ENCODE results near the gene CHST3. TPM values are rescaled to one million over a fixed set of nuclear protein-coding genes. Genes with fewer than 3 reads are reported as not detected.

The CHST3 gene
- polyA plus RNA-seq, 1 donor from 2014 or later: 4.1 TPM

DNA sequence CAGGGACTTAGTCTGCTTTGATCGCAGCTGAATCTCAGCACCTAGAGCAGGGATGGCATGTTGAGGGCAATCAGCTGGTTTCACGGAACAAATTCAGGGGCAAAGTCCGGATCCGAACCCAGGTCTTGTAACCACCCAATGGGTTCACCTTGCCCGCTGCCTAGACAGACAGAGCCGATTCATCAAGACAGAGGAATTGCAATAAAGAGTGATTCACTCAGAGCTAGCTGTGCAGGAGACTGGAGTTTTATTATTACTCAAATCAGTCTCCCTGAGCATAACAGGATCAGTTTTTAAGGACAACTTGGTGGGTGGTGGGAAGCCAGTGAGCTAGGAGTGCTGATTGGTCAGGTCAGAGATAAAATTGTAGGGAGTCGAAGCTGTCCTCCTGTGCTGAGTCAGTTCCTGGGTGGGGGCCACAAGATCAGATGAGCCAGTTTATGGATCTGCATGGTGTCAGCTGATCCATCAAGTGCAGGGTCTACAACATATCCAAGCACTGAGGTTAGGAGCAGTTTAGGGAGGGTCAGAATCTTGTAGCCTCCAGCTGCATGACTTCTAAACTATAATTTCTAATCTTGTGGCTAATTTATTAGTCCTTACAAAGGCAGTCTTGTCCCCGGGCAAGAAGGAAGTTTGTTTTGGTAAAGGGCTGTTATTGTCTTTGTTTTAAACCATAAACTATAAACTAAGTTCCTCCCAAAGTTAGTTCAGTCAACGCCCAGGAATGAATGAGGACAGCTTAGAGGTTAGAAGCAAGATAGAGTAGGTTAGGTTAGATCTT lies 43.5 kb upstream of the CHST3 start:
- no peaks in the 10 kb centered on the region for H3F3A ChIP-seq (ENCODE audit: insufficient read depth, low read length, poor library complexity, severe bottlenecking)

DNA sequence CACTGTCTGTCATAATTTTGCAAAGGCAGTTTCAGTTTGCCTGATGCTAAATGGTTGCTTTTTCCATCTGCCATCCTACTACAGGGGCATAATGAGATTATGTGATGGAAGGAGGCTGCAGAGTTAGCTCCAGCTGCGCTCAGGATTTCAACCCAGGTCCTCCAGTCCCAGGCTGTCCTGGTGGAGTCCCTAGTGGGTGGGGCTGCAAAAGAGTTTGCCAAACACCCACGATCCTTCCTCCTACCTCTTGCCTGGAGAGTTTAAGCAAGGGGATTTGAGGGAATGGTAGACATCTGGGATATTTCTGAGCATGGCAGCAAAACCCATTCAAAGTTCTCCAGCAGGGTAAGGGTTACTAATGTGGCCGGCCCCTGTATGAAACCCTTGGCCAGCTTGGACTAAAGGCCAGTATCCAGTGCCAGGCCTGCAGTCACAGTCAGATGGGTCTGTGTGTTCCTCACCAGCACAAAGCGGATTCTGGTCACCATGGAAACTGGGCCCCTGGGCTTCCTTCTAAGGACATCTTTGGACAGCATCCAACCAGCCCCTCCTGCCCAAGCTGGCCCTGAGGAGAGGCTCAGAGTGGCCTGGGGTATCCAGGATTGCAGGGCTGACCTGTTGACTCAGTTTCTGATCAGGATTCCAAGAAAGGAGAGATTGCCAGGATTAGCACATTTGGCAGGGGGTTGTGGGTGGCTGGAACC lies 42.7 kb upstream of the CHST3 start:
- Histone ChIP-seq H3K9me2 (ENCODE audit: insufficient read depth, low read length) (no peaks in the 10 kb centered on the region), H3K9me3 (ENCODE audit: low read length) (no peaks in the 10 kb centered on the region), H4K20me1 (ENCODE audit: insufficient read depth) (no peaks in the 10 kb centered on the region), H3K9ac (ENCODE audit: low read length) (no peak overlapping the region), H3K79me2 (replicated peaks; ENCODE audit: insufficient read depth, low read length) (no peaks in the 10 kb centered on the region), H3K27me3 (ENCODE audit: insufficient read depth, low read depth, low read length) (no peaks in the 10 kb centered on the region), H3K36me3 (ENCODE audit: insufficient read depth, low read length) (no peaks in the 10 kb centered on the region), H3K4me2 (ENCODE audit: low read length) (no peak overlapping the region), H3K27ac (ENCODE audit: low read length) (no peak overlapping the region), H2AFZ (ENCODE audit: low read depth, low read length) (no peak overlapping the region), H3K4me3 (ENCODE audit: low read length) (no peak overlapping the region), H3F3A (ENCODE audit: insufficient read depth, low read length, poor library complexity, severe bottlenecking) (no peaks in the 10 kb centered on the region)
- TF ChIP-seq, protein P1, sequence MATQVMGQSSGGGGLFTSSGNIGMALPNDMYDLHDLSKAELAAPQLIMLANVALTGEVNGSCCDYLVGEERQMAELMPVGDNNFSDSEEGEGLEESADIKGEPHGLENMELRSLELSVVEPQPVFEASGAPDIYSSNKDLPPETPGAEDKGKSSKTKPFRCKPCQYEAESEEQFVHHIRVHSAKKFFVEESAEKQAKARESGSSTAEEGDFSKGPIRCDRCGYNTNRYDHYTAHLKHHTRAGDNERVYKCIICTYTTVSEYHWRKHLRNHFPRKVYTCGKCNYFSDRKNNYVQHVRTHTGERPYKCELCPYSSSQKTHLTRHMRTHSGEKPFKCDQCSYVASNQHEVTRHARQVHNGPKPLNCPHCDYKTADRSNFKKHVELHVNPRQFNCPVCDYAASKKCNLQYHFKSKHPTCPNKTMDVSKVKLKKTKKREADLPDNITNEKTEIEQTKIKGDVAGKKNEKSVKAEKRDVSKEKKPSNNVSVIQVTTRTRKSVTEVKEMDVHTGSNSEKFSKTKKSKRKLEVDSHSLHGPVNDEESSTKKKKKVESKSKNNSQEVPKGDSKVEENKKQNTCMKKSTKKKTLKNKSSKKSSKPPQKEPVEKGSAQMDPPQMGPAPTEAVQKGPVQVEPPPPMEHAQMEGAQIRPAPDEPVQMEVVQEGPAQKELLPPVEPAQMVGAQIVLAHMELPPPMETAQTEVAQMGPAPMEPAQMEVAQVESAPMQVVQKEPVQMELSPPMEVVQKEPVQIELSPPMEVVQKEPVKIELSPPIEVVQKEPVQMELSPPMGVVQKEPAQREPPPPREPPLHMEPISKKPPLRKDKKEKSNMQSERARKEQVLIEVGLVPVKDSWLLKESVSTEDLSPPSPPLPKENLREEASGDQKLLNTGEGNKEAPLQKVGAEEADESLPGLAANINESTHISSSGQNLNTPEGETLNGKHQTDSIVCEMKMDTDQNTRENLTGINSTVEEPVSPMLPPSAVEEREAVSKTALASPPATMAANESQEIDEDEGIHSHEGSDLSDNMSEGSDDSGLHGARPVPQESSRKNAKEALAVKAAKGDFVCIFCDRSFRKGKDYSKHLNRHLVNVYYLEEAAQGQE (IDR thresholded peaks at IDR 0.05; ENCODE audit: borderline replicate concordance): no peak
- TF ChIP-seq EZH2 (IDR thresholded peaks at IDR 0.05; ENCODE audit: borderline replicate concordance, insufficient read depth, low read length, poor library complexity, severe bottlenecking) (no peak), SMC3 (conservative IDR thresholded peaks at IDR 0.05; ENCODE audit: poor library complexity) (no peak), EP300 (conservative IDR thresholded peaks at IDR 0.05; ENCODE audit: poor library complexity, severe bottlenecking) (no peak)

More for the DNA sequence above, 43.5 kb upstream of the CHST3 start:
- Histone ChIP-seq H4K20me1 (ENCODE audit: insufficient read depth) (no peaks in the 10 kb centered on the region), H3K79me2 (replicated peaks; ENCODE audit: insufficient read depth, low read length) (no peaks in the 10 kb centered on the region), H3K9me3 (ENCODE audit: low read length) (no peaks in the 10 kb centered on the region), H3K4me2 (ENCODE audit: low read length) (no peak overlapping the region), H3K36me3 (ENCODE audit: insufficient read depth, low read length) (no peaks in the 10 kb centered on the region), H3K27ac (ENCODE audit: low read length) (no peak overlapping the region), H3K4me3 (ENCODE audit: low read length) (no peak overlapping the region), H3K9ac (ENCODE audit: low read length) (no peak overlapping the region), H2AFZ (ENCODE audit: low read depth, low read length) (no peak overlapping the region), H3K27me3 (ENCODE audit: insufficient read depth, low read depth, low read length) (no peaks in the 10 kb centered on the region), H3K9me2 (ENCODE audit: insufficient read depth, low read length) (no peaks in the 10 kb centered on the region)
- TF ChIP-seq, protein P2, sequence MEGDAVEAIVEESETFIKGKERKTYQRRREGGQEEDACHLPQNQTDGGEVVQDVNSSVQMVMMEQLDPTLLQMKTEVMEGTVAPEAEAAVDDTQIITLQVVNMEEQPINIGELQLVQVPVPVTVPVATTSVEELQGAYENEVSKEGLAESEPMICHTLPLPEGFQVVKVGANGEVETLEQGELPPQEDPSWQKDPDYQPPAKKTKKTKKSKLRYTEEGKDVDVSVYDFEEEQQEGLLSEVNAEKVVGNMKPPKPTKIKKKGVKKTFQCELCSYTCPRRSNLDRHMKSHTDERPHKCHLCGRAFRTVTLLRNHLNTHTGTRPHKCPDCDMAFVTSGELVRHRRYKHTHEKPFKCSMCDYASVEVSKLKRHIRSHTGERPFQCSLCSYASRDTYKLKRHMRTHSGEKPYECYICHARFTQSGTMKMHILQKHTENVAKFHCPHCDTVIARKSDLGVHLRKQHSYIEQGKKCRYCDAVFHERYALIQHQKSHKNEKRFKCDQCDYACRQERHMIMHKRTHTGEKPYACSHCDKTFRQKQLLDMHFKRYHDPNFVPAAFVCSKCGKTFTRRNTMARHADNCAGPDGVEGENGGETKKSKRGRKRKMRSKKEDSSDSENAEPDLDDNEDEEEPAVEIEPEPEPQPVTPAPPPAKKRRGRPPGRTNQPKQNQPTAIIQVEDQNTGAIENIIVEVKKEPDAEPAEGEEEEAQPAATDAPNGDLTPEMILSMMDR (IDR thresholded peaks at IDR 0.05; ENCODE audit: poor library complexity, severe bottlenecking): no peak
- no peak for TF ChIP-seq EP300 (conservative IDR thresholded peaks at IDR 0.05; ENCODE audit: poor library complexity, severe bottlenecking)
- no peak for TF ChIP-seq RAD21 (conservative IDR thresholded peaks at IDR 0.05)
- TF ChIP-seq, protein P1 (IDR thresholded peaks at IDR 0.05; ENCODE audit: borderline replicate concordance): no peak
- no peak for TF ChIP-seq TAF1 (IDR thresholded peaks at IDR 0.05; ENCODE audit: low read depth)
- TF ChIP-seq EZH2 (IDR thresholded peaks at IDR 0.05; ENCODE audit: borderline replicate concordance, insufficient read depth, low read length, poor library complexity, severe bottlenecking): no peak
- TF ChIP-seq MXI1 (conservative IDR thresholded peaks at IDR 0.05; ENCODE audit: poor library complexity, severe bottlenecking): no peak
- no peak for TF ChIP-seq POLR2AphosphoS5 (IDR thresholded peaks at IDR 0.05)
- no peak for TF ChIP-seq SMC3 (conservative IDR thresholded peaks at IDR 0.05; ENCODE audit: poor library complexity)
